Activated T-cell treated with anti-CD3 and anti-CD28 coated beads for 1 hour (primary cell): Measurements from ENCODE around the gene NKX1-1.
A peak's percentile ranks its signal among the peaks of the same experiment; 100 is the strongest.

Experiments
- DNase-seq: peaks from one replicate; pipeline ENCODE4 v3.0.0-alpha.2; 2020; ENCODE audit warnings: low read depth

Gene NKX1-1

DNA sequence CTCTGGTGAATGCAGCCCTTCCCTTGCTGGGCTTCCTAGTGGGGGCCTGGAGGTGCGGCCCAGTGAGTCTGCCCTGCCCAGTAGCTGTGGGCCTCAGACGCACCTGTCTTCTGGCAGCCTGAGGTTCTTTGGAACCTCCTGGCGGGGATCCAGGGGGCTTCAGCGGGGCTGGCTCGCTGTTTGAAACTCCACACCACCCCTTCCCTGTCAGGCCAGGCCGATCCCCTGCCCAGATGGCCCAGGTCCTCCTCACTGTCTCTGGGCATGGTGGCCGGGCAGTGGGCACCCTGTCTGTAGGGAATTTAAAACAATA lies 10.7 kb upstream of the NKX1-1 start:
- DNase-seq, result no peak

DNA sequence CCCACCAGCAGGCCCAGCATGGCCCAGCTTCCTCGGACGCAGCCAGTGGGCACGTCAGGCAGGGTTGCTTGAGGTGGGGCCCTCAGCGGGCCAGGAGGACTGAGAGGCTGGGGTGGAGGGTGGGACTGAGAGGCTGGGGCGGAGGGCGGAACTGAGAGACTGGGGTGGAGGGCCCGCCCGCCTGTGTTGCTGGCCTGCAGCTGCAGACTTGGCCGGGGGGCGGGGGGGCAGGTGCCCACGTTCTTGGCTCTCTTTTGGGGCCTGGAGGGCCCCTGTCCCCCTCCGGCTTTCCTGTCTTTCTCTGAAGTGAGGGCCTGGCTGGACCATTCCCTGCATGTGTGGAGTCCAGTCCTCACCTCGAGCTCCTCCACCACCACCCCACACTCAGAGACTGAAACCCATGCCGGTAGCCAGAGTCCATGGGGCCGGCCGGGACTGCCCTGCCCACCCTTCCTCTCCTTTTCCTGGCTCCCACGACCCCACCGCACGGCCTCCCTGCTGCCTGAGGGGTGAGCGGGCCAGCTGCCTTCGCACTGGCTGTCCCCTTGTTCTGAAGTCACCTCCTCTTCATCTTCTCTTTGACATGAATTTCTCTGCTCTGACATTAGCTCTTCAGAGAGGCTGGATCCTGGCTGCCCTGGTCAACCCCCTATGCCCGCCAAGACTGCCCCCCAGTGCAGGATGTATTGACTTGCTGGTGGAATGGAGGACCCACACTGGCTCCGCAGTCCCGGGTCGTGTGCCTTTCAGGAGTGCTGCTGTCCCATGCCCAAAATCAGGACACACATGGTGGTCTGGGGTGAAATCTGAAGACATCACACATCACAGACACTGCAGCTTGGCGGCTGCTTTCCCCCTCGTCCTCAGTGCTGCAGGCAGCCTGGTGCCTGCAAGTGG lies 10.1 kb upstream of the NKX1-1 start:
- DNase-seq, result no peak

DNA sequence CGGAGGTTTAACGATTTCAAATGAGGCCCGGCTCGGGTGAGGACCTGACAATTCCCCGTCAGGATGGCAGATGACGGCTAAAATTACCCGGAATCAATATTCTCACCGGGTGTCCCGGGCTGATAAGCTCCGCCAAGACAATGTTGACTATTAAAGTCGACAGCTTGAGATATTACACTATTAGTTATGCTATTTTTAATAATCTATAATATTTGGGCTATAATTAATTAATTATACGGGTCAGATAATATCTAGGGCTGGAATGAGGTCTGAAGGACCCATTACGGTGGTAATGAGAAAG lies 9.4 kb upstream of the NKX1-1 start:
- DNase-seq, result no peak

DNA sequence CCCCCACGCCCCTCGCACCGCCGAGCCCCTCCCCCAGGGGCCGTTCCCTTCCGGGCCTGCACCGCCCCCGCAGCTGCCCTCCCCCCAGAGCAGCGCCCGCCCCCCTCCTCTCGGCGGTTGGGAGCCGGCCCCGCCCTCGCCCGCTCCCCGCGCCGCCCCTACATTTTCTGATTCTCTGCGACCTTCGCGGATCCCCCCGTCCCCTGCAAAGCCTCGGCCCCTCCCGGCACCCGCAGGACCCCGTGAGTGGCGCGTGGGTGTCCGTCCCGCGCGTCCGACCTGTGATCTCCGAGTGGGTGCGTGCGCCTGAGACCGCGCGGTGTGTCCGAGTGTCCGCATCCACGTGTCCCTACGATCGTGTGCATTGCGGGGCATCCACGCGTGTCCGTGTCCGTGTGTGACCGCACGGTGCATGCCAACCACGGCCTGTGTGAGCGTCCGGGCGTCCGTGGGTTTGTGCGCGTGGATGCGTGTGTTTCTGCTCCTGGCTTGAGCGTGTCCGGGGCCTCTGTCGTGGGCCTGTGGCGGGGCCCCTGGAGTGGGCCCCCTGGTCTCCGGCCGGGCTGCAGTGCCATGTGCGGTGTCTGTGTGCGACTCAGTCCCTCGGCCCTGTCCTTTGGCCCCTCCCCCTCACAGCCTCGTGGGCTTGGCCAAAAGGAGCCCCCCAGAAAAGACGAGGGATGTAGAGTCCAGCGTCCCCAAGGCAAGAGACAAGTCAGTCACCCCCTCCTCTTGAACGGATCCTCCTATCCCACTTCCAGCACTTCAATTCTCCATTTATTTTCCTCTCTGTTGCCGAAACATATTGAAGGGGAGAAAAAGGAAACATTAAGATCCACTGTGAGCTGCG lies 8.8 kb upstream of the NKX1-1 start:
- no peak for DNase-seq

DNA sequence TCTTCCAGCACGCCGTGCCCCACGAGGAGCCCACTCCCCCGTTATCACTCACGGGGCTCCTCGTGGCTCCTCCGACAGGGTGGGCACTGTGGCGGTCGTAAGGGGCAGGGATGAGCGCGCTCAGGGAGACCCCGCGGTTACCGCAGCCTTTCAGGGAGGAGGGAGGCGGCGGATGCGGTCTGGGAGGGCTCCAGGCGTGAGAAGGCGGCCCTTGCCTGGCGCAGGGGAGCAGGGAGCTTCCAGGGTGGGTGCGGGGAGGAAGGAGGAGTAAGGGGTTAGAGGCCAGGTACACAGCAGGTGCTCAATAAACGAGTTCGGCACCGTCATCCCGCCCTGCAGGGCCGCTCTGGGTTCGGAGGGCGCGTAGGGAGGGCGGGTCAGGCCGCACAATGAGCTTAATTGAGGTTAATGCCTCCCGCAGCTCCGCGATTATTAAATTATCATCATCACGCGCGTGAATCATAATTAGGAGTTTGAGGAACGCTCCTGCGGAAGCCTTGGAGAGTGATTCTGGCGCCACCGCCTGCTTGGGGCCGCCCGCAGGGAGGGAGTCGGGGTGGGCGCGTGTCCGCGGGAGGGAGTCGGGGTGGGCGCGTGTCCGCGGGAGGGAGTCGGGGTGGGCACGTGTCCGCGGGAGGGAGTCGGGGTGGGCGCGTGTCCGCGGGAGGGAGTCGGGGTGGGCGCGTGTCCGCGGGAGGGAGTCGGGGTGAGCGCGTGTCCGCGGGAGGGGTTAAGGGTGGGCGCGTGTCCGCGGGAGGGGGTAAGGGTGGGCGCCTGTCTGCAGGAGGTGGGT lies 7.6 kb upstream of the NKX1-1 start:
- DNase-seq, result no peak

DNA sequence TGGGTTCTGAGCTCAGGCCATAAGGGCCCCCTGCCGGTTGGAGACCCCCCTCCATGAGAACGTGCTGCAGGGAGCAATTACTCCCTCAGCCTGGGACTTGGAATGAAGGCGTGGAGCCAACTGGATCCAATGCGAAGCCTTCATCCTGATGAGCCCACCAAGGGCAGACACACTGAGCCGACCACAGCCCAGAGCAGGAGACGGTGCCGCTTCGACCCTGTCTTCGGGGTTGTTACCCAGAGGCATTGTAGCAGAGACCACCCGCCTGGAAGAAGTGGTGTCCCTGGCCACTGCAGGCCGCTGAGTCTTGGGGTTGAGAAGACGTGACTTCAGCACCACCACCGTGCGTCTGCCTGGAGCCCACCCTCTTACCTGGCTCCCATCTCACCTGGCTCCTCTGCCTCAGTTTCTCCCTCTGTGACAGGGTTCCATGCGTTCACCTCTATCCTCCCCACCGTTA lies 7.0 kb upstream of the NKX1-1 start:
- no peak for DNase-seq

DNA sequence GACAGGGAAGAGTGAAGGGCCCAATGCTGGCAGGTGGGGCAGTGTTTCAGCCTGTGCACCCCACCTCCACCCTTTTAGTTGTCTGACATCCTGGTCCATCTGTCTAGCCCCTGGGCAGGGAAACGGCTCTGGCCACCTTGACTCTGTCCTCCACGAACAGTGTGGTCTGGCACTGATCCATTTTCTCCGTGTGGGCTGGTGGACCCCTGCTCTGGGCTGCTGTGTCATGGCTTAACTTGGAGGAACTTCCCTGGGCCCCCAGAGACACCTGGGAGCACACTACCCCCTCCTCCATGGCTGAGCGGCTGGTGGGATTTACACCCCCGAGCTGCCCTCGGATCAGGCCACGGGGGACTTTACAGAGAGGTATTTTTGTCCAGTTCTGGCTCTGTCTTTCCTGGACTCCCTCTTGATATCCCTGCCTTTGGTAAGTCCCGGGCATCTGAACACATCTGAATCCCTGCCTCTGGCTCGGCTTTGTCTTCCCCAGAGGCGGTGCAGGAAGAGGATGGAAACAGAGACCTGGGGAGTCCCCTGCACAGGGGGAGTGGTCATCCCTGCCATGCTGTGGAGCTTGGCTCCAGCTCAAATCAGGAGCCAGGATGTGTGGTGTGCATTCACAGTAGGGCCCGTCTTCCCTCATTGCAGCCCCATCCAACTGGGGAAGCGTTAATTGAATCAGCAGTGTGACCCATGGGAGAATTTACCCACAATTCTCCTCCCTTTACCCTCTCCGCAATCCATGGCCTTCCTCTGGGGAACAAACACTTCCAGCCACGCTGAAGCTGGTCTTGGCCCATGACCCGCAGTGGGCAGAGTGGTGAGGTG lies 6.3 kb upstream of the NKX1-1 start:
- no peak for DNase-seq

DNA sequence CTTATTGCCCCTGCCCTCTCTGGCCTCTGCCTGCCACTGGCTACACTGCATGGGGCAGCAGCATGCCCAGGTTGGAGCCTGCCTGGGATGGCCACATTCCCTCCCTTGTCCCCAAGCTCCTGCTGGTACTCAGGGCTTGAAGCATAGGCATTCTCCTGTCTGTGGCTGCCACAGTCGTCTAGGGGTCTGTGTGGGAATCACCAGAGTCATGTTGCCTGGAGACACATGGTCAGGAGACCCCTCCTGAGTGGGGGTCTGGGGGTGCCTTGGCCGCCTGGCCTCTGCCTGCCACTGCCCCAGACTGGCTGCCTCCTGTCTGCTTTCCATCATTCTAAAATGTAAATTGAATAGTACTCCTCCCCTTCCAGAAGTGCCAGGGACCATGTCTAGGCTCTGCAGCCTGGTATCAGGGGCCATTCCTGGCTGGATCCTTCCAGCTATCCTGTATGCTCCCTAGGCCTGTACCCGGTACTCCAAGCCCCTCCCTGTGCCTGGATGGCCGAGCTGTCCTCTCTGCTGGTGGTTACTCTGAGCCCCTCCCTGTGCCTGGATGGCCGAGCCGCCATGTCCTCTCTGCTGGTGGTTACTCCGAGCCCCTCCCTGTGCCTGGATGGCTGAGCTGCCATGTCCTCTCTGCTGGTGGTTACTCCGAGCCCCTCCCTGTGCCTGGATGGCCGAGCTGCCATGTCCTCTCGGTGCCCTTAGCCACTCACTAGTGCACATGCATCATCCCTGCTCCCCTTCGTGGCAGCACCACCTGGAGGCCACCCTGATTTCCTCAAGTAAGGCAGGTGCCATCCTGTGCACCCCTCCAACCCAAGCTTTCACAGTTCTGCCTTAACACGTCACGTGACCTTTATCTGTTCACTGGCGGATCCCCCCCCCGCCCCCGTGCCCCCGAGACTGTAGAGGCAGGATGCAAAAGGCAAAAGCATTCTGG lies 5.5 kb upstream of the NKX1-1 start:
- DNase-seq, result no peak

DNA sequence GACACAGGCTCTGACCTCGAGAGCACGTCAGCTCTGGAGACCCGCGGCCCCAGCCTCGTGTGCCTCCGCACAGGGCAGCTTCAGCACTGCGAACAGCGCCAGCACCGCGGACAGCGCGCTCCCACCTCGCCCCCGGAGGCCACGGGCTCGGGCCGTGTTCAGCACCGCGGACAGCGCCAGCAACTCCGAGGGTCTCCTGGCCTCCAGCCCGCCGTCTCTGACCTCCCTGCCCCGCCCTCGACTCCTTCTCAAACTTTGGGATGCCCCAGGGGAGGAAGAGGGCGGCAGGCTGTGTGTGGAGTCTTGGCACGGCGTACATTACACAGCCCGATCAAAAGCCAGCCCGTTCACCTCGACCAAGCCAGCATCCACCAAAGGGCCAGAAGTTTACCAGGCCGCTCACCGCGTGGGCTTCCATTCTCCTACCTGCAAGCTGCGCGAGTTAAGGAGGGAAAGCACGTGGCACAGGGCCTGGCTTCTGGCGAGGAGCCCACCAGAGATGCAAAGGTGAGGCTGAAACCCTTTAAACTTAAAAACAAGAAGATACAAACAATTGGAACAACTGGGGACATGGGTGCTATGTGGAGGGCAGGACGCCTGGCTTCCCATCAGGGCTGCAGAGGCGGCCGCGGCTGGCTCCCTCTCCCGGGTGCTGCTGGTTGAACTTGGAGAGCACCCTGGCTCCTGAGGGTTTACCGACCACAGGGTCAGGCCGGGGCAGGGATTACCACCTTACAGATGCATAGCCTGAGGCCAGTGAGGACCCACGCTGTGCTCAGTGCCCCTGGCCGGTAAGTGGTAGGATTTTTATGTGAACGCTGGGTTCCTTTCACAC lies 4.5 kb upstream of the NKX1-1 start:
- peak; percentile 16 for DNase-seq

DNA sequence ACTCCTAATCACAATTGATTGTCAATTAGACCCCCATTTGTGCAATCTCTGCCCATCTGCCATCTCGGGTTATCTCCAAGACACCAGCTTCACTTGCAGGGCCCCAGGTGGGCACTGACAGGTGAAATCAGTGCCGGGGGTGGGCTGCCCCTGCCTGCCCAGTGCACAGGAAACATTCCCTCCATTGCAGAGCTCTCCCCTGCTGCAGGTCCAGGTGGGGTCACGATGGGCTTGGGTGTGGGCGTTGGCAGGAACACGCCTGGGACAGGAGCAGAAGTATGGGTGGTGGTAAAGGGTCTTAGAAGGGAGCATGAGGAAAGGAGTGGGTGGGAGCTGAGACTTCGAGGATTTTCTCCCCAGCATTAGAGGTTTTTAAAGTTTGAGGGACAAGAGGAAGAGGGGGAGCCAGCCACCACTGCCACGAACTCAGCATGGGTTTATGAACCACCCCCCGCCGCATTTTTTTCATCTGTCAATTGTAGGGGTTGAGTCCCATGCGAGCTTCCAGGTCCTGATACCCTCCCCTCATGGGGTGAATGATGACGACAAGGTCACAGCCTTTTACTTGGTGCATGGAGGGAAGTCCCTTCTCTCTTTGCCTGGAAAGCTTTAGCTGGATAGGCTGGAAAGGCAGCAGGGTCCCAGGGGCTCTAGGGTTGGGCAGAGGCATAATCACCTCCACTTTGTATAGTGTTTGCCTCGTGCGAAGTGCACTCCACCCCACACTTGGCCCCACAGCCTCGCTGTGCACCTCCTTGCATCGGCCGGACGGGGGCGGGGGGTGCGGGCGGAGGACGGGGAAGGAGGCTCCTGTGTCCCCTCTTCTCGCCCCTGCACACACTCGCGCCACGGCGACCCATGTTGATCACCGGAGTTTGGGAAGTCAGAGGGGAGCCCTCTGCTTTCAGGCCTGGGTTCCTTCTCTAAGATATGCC lies 3.5 kb upstream of the NKX1-1 start:
- no peak for DNase-seq

DNA sequence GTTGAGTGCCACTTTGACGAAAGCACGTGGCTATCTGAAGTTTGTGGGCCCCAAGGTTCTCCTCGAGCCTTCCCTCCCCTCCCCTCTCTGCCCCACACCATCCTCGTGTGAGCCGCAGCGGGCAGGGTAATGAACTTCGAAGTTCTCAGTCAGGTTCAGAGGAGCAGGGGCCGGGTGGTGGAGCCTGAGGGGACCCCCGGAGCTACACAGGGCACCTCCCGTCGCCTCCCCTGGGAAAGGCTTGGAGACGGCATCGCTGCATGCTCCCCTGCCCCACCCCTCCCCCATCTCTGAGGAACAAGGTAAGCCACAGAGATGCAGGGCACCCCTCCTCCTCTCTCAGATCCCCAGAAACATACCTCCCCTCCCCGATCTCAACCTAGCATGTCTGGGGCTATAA lies 2.8 kb upstream of the NKX1-1 start:
- no peak for DNase-seq

DNA sequence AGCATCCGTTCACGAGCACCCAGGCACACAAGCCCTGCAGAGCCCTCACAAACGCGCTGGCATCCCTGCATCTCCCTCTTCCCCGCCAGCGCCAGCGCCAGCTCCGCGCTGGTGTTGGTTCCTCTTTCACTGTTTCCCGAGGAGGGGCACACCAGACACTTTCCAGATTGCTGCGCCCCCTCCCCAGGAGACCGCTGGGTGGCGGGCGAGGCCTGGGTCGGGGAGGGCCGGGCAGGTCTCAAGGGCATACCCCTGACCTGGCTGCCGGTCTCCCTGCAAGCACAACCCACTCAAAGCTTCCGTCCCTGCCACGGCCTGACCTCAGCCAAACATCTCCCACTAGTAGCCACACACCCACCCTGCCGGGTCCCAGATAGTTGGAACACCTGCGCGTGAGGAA lies 2.2 kb upstream of the NKX1-1 start:
- no peak for DNase-seq

DNA sequence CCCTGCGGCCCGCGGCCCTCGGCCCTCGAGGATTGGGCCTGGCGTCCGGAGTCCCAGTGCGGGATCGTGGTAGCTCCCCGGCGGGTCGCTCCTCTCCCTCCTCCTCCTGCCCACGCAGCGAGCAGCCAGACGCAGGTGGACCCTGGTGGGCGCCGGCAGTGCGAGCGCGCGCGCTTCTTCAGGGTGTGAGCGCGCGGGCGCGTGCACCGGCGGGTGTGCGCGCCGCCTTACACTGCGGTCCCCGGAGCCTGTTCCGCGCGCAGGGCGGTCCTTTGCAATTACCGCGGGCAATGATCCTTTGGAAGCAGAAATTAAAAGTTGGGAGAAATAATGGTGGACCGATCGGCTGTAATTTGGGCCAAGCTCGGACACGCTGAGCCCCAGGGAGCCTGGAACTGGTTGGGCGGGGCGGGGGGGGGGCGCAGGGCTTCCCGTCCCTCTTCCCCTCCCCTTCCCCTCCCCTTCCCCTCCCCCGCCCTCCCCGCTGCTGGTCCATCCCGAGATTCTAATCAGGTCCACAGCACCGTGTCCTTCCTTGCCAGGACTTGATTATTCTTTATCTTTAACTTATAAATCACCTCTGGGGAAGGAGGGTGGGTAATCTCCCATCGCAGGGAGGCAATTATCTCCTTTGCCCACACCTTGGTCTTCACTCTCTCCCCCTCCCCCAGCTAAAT lies 1.6 kb upstream of the NKX1-1 start:
- no peak for DNase-seq

DNA sequence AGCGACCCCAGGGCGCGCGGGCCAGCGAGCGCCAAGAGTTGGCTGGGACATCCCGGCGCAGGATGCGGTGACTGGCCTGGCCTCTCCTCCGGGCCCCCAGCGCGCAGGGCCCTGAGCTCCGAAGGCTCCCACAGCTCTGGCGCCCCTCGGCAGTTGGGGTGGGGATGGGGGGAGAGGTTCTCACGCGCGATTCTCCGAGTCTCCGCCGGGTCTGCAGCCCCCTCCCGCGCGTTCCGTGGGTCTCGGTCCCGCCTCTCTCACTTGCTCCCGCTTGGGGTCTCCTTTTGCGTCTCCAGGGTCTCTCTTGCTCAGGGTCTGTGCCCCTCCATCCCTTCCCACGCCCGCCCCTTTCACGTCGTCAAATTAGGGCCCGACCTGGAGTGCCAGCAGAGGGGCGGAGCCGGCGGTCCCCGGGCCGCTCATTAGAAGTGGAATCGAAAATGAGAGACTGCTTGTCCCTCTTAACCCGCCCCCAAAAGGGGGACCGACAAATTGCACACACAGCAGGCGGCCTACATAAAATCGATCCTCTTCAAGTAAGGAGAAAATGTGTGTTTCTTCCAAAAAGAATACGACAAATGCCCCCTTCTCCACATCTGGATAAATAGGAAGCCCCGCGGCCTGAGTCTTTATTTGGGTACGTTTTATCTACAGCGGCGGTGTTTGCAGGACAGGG lies 877 bp upstream of the NKX1-1 start:
- no peak for DNase-seq

DNA sequence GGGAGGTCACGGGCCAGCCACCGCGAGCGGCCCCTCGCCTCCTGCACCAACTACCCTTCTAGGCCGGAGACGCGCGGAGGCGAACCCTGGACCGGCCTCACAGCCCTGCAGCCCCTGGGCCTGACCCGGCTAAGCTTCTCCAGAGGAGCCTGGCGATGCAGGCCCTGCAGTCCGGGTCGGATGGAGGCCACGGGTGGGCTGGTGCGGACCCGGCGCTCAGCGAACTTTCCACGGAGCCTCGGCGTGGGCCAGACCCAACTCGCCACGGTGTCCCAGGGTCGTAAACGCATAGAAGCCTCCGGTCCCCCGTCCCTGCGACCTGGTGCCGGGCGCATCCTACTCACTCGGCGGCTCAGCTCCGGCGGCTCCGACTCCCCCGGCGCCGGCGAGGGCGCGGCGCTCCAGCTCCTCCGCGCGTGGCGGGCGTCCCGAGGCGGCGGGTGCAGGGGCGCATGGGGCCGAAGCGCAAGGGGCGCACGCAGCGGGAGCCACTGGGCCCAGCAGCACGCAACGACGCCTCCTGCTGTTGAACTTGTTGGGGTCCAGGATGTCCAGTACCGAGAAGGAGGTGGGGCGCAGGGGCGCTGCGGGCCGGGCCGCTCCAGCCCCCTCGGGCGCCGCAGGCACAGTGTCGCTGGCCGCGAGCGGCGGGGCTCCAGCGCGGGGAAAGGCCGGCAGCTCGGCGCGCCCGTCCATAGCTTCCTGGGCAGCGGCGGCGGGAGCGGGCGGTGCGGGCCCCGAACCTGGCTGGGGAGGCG lies 427 bp downstream of the NKX1-1 start:
- DNase-seq, result no peak

DNA sequence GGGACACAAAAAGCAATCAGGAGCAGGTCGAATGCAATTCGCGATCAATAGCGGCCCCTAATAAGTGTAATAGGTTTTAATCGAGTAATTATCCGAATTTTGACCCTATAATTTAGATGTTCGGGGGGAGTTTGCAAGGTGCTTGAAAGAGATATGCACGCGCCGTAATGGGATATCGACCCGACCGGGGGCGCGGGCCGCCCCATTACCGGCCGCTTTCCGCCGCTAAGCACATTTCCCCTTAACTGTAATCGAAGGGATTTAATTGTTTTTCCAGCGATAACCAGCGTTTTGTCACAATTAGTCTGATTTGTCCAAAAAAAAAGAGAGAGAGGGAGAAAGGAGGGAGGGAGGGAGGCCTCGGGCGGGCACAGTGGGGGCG lies 997 bp downstream of the NKX1-1 start:
- no peak for DNase-seq
